ENCODE data around the gene FARSA.

The FARSA gene

DNA sequence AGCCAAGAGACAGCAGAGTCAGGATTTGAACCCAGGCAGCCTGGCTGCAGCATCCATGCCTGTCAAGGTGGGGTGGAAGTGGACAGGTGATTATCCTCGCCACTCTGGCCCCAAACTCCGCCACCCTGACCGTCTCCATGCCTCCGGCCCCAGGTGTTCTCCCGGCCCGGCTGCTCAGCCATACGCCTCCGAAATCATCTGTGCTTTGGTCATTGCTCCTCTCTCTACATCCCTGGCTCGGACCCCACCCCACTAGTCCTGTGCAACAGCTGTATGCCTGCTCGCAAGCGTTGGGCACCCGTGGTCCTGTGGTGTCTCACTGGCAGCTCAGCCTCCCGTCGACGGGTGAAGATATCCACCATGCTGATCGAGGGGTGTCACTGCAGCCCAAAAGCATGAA is 39.7 kb upstream of the FARSA start:
- no peak overlapping the region for H3K27ac ChIP-seq (ENCODE audit: low read depth, low read length)
- no peak overlapping the region for H3K4me3 ChIP-seq (ENCODE audit: insufficient read depth, low read length, poor library complexity, severe bottlenecking)
- H3F3A ChIP-seq (ENCODE audit: insufficient read depth): no peaks in the 10 kb centered on the region
- H3K79me2 ChIP-seq (ENCODE audit: insufficient read depth, low read length): no peaks in the 10 kb centered on the region
- H2AFZ ChIP-seq (ENCODE audit: low read depth, low read length, severe bottlenecking): no peak overlapping the region
- no peak overlapping the region for H3K4me2 ChIP-seq (ENCODE audit: low read depth, low read length, poor library complexity, severe bottlenecking)
- TF ChIP-seq CTCF (IDR thresholded peaks at IDR 0.05; ENCODE audit: insufficient read depth, low read length, poor library complexity, severe bottlenecking) (no peak), EZH2phosphoT487 (conservative IDR thresholded peaks at IDR 0.05; ENCODE audit: low read length) (no peak)
- H3K9me3 ChIP-seq (ENCODE audit: insufficient read depth, low read length): no peaks in the 10 kb centered on the region
- no peak overlapping the region for H3K9ac ChIP-seq (ENCODE audit: low read length)
- no peaks in the 10 kb centered on the region for H3K36me3 ChIP-seq (ENCODE audit: low read length)
- H4K20me1 ChIP-seq (ENCODE audit: low read depth, low read length): no peaks in the 10 kb centered on the region
- no peaks in the 10 kb centered on the region for H3K9me2 ChIP-seq (replicated peaks; ENCODE audit: insufficient read depth, low read length)
- H3K27me3 ChIP-seq (ENCODE audit: low read length): no peaks in the 10 kb centered on the region

- Histone ChIP-seq H3K4me2 (ENCODE audit: low read depth, low read length, poor library complexity, severe bottlenecking) (no peak overlapping the region), H3K36me3 (ENCODE audit: low read length) (no peaks in the 10 kb centered on the region), H4K20me1 (ENCODE audit: low read depth, low read length) (no peaks in the 10 kb centered on the region), H2AFZ (ENCODE audit: low read depth, low read length, severe bottlenecking) (no peak overlapping the region), H3K9me2 (replicated peaks; ENCODE audit: insufficient read depth, low read length) (no peaks in the 10 kb centered on the region), H3K79me2 (ENCODE audit: insufficient read depth, low read length) (no peaks in the 10 kb centered on the region), H3K4me3 (ENCODE audit: insufficient read depth, low read length, poor library complexity, severe bottlenecking) (no peak overlapping the region), H3K27me3 (ENCODE audit: low read length) (no peaks in the 10 kb centered on the region), H3K27ac (ENCODE audit: low read depth, low read length) (no peak overlapping the region), H3K9me3 (ENCODE audit: insufficient read depth, low read length) (no peaks in the 10 kb centered on the region), H3F3A (ENCODE audit: insufficient read depth) (no peaks in the 10 kb centered on the region), H3K9ac (ENCODE audit: low read length) (no peak overlapping the region)
- TF ChIP-seq CTCF (IDR thresholded peaks at IDR 0.05; ENCODE audit: insufficient read depth, low read length, poor library complexity, severe bottlenecking) (no peak), EZH2phosphoT487 (conservative IDR thresholded peaks at IDR 0.05; ENCODE audit: low read length) (no peak)
These were observed 36.7 kb upstream of the FARSA start for GRCh38 chr19:12970070-12970820.

DNA sequence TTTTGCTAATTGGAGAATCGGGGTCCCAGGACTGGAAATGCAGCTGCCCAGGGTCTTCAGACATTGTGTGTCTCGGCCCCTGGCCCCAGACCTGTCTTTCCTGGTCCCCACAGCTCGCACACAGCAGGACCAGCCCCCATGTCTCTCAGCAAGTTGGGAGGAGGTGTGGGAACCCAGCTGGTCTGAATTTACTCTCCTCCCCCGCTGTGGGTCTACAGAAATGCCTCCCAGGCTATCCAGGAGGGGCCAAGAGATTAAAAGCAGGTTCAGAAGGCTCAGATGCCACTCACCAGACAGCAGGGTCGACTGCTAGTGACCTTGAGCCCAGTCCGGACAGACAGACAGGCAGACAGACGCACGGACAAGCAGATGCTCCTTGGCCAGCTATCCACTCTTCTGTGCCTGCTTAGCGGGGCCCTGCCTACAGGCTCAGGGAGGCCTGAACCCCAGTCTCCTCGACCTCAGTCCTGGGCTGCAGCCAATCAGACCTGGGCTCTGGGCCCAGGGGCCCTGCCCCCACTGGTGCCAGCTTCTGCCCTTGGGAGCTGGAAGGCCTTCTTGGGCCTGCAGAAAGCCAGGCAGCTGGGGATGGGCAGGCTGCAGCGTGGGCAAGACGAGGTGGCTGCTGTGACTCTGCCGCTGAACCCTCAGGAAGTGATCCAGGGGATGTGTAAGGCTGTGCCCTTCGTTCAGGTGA is 35.9 kb upstream of the FARSA start, which contains the start of gene DAND5:
Gene DAND5, plus strand, starts transcription at position 285 of the 697 bp plus-strand sequence. Its CDS starts 85 bp downstream, at position 370.
- no peaks in the 10 kb centered on the region for H3F3A ChIP-seq (ENCODE audit: insufficient read depth)
- TF ChIP-seq CTCF (IDR thresholded peaks at IDR 0.05; ENCODE audit: insufficient read depth, low read length, poor library complexity, severe bottlenecking): no peak
- TF ChIP-seq EZH2phosphoT487 (conservative IDR thresholded peaks at IDR 0.05; ENCODE audit: low read length): no peak
- no peak within 1 kb of the TSS for H3K4me2 ChIP-seq (ENCODE audit: low read depth, low read length, poor library complexity, severe bottlenecking)
- no peaks in the 10 kb centered on the region for H3K9me2 ChIP-seq (replicated peaks; ENCODE audit: insufficient read depth, low read length)
- H3K27ac ChIP-seq (ENCODE audit: low read depth, low read length): no peak within 1 kb of the TSS
- H3K9me3 ChIP-seq (ENCODE audit: insufficient read depth, low read length): no peaks in the 10 kb centered on the region
- H2AFZ ChIP-seq (ENCODE audit: low read depth, low read length, severe bottlenecking): no peak within 1 kb of the TSS
- H3K79me2 ChIP-seq (ENCODE audit: insufficient read depth, low read length): no peaks in the 10 kb centered on the region
- no peak within 1 kb of the TSS for H3K9ac ChIP-seq (ENCODE audit: low read length)
- no peak within 1 kb of the TSS for H3K4me3 ChIP-seq (ENCODE audit: insufficient read depth, low read length, poor library complexity, severe bottlenecking)
- H4K20me1 ChIP-seq (ENCODE audit: low read depth, low read length): no peaks in the 10 kb centered on the region
- H3K27me3 ChIP-seq (ENCODE audit: low read length): no peaks in the 10 kb centered on the region
- H3K36me3 ChIP-seq (ENCODE audit: low read length): no peaks in the 10 kb centered on the region

Data from SU-DHL-6 (cell line).